Psoas muscle (tissue), 8 donors: ENCODE data around the gene MMP23B. TPM values are rescaled to one million over a fixed set of nuclear protein-coding genes. Genes with fewer than 3 reads are reported as not detected.
"Not testable (repeated sequence)": the region's sequence is repeated elsewhere in the genome, so short reads cannot be mapped to it uniquely, and the experiment has no call there.

Source experiments
- ATAC-seq, 4 donors: fragments of 200-7000 bp; cut with Tn5 transposase; one replicate each; pipeline ENCODE4 v1.9.1; 2020; ENCODE audit warnings: moderate library complexity in 3 of 4, mild to moderate bottlenecking in 2 of 4
- DNase-seq, 2 donors: peaks; one replicate each; pipeline ENCODE4 v3.0.0-alpha.2; 2020
- H3K27ac ChIP-seq: fragments of 200-600 bp; one replicate; pipeline ENCODE4 v1.8.0; 2022
- H3K27me3 ChIP-seq, 3 donors: fragments of 200-600 bp in 1 of 3; one replicate each; pipeline versions ENCODE4 v1.6.1 to v1.8.0; 2013 to 2022; ENCODE audit warnings: low read length in 2 of 3, mild to moderate bottlenecking in 2 of 3, moderate library complexity in 1 of 3; ENCODE audit not compliant: insufficient read depth in 3 of 3
- H3K36me3 ChIP-seq, 2 donors: fragments of 200-600 bp in 1 of 2; one replicate each; pipeline versions ENCODE4 v1.6.1 to v1.8.0; 2013 to 2022; ENCODE audit warnings: low read depth in 1 of 2, mild to moderate bottlenecking in 1 of 2, moderate library complexity in 1 of 2; ENCODE audit not compliant: insufficient read depth in 1 of 2
- H3K4me1 ChIP-seq: fragments of 200-600 bp; one replicate; pipeline ENCODE4 v1.8.0; 2022
- H3K4me3 ChIP-seq: fragments of 200-600 bp; one replicate; pipeline ENCODE4 v1.8.0; 2022; ENCODE audit warnings: mild to moderate bottlenecking
- H3K9me3 ChIP-seq: fragments of 200-600 bp; one replicate; pipeline ENCODE4 v1.8.0; 2022
- CTCF ChIP-seq: fragments of 200-600 bp; IDR thresholded peaks from one replicate; pipeline ENCODE4 v1.8.0; 2022; ENCODE audit warnings: antibody characterized with exemption
- WGBS, 3 donors: extraction: QIAGEN DNeasy Blood & Tissue Kit; methylation state at CpG; one replicate each; pipeline versions ENCODE4 v1.1.6 to v1.1.7; 2013; 5-methylcytosine and 5-hydroxymethylcytosine counted together
- intact Hi-C, 2 donors: fragments of 100-400 bp; cut with DNase I; formaldehyde crosslinking; loops; one replicate each; pipeline versions ENCODE4 v1.11.0 to v1.14.2; 2022
- polyA plus RNA-seq, 3 donors: library from polyadenylated mRNA; stranded (reverse); fragments of 200-250 nt; gene quantifications; one replicate each; pipeline ENCODE4 v1.2.3, GENCODE V29; 2013
- total RNA-seq, 4 donors: library from RNA; stranded (reverse); fragmentation: NEBNext Ultra II Directional in 2 of 4; extraction: Animal tissue kit (Norgen Biotek cat#: 25700) in 2 of 4; gene quantifications; one replicate each; pipeline versions ENCODE4 v1.2.1 to v1.2.4, GENCODE V29; 2021 to 2023
- donor health status: healthy with polysubstance abuse.
- donor health status: DM: no; HTN: no; CAD: no; lungs with moderate emphysema.
- donor health status: Bipolar disorder and iron deficiency.
- donor health status: healthy.
- donor health status: DM: yes; HTN: yes; CAD: no.
- donor health status: DM: no; HTN: no; CAD: no.
- donor health status: DM: no; HTN: no; CAD: no.
- donor health status: DM: yes; HTN: yes; CAD: no.

The MMP23B gene
- total and polyA plus RNA-seq, 7 donors = 0.25 to 1.8 (median 0.32) TPM; not detected in 2

GRCh38 chr1:1670866-1671265 lies 38.9 kb downstream of the MMP23B start:
- intact Hi-C loops = no loop called here
- DNase-seq (no peak), ATAC-seq (no peak)
- TF ChIP-seq CTCF = no peak
- peaks cover 0 to 65% of the 10 kb centered on the region in 2 donors for H3K36me3 ChIP-seq
- H3K9me3 ChIP-seq = no peaks in the 10 kb centered on the region
- no peak overlapping the region for H3K4me3 ChIP-seq
- H3K4me1 ChIP-seq = no peaks in the 10 kb centered on the region
- H3K27me3 ChIP-seq = no peaks in the 10 kb centered on the region
- no peak overlapping the region for H3K27ac ChIP-seq
- WGBS, 3 donors = 88 to 91% (median 89%) methylated on average over 24 of the region's 24 CpGs

- Histone ChIP-seq H3K4me3 (no peak overlapping the region), H3K27ac (no peak overlapping the region), H3K9me3 (no peaks in the 10 kb centered on the region), H3K4me1 (no peaks in the 10 kb centered on the region), H3K36me3 (peaks cover 0 to 58% of the 10 kb centered on the region in 2 donors), H3K27me3 (no peaks in the 10 kb centered on the region)
- WGBS, 3 donors = 84 to 89% (median 88%) methylated on average over 27 of the region's 27 CpGs
- intact Hi-C loops = no loop called here
- no peak for DNase-seq
- no peak for ATAC-seq
- TF ChIP-seq CTCF = no peak
Measured at GRCh38 chr1:1671365-1672119, 39.6 kb downstream of the MMP23B start.

DNA sequence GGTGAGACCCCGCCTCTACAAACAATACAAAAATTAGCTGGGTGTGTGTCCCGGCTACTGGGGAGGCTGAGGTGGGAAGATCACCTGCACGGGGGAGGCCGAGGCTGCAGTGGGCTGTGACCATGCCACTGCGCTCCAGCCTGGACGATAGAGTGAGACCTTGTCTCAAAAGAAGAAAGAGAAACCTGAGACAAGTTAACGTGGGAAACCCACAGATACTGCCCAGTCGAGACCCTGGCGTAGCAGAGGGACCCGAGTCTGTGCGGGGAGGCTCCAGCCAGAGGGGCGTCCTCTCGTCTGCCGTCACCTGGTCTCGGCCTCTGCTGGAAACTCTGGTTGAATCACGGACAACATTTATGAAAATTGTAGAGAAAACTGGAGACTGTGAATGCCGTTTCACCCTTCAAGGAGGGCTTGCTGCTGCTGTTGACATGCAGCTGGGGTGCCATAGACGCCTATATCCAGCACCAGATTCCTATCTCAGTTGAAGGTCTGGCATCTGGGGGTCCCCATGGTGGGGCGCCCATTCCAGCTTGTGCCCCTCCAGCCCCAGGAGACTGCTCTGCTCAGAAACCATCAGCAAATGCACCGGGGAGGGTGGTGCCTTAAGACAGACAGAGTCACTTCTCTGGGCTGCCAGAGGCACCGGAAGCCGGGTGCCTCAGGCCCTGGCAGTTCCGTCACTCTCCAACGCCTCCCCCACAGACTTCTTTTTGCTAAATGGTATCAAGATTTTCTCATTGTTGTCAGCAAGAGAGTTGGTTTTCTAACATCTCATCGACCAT lies 40.4 kb downstream of the MMP23B start:
- Histone ChIP-seq H3K4me1 (no peaks in the 10 kb centered on the region), H3K36me3 (peaks cover 0 to 51% of the 10 kb centered on the region in 2 donors), H3K9me3 (no peaks in the 10 kb centered on the region), H3K4me3 (no peak overlapping the region), H3K27ac (no peak overlapping the region), H3K27me3 (no peaks in the 10 kb centered on the region)
- no peak for DNase-seq
- ATAC-seq = no peak
- WGBS, 3 donors = 93 to 94% (median 93%) methylated on average over 25 of the region's 25 CpGs
- intact Hi-C loops = no loop called here
- TF ChIP-seq CTCF = no peak

DNA sequence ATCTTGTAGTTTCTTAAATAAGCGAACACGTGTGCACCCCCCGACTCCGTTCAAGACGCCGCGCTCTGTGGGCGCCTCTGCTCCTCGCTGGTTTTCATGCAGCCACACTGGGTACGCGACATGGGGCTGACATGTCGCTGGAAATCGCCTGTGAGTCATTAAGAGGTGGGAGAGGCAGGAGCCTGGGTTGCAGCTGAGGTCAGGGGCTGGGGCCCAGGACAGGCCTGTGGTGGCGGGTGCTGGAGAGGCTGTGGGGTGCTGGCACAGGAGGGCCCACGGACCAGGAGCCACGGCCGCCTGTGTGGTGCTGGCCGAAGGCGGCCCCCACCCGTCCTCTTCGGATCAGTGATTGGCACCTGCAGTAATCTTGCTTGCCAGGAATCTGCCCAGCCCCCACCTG lies 42.8 kb downstream of the MMP23B start:
- H3K27me3 ChIP-seq, H3K9me3 ChIP-seq, DNase-seq, H3K27ac ChIP-seq, intact Hi-C loops, H3K4me3 ChIP-seq, H3K4me1 ChIP-seq: not testable (repeated sequence)
- H3K36me3 ChIP-seq = peaks cover 0 to 29% of the 10 kb centered on the region in 2 donors
- 65 to 80% (median 73%) methylated on average over 13 to 21 of the region's 21 CpGs for WGBS, 3 donors
- peak in 1 of 4 donors; percentile 27 for ATAC-seq

- H3K27me3 ChIP-seq, H3K4me1 ChIP-seq, H3K27ac ChIP-seq, DNase-seq, intact Hi-C loops, H3K4me3 ChIP-seq, H3K9me3 ChIP-seq: not testable (repeated sequence)
- peaks cover 0 to 26% of the 10 kb centered on the region in 2 donors for H3K36me3 ChIP-seq
- ATAC-seq = peak in 1 of 4 donors; percentile 19
- WGBS, 3 donors = 86 to 93% (median 88%) methylated on average over 6 to 16 of the region's 18 CpGs
Measured at GRCh38 chr1:1675218-1675617, 43.2 kb downstream of the MMP23B start.

DNA sequence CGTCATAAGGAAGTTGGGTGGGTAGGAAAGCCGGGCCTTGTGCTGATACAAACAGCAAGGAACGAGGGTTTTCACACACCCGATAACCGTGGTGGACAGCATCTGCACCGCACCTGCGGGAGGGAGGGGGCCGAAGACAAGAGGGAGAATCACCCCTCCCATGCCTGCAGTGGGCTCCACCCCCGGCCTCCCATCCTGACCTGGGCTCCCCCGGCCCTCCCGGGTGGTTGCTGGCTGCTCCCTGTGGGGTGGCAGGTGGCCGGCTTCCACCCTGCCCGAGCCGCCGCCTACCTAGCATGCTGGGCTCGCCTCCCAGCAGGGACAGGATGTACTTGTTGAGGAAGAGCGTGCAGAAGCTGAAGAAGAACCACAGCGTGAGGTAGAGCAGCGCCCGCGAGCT lies 44.1 kb downstream of the MMP23B start:
- not testable (repeated sequence) for H3K27me3 ChIP-seq, DNase-seq
- WGBS, 3 donors = 83 to 89% (median 86%) methylated on average over 2 to 11 of the region's 21 CpGs

More for the DNA sequence above, 44.1 kb downstream of the MMP23B start:
- H3K27ac ChIP-seq, H3K4me3 ChIP-seq, intact Hi-C loops, ATAC-seq, H3K9me3 ChIP-seq, H3K4me1 ChIP-seq: not testable (repeated sequence)
- H3K36me3 ChIP-seq = peaks cover 0 to 18% of the 10 kb centered on the region in 2 donors
